ENCODE data around the gene RXRA. TPM values are rescaled to one million over a fixed set of nuclear protein-coding genes. Genes with fewer than 3 reads are reported as not detected.
A peak's percentile ranks its signal among the peaks of the same experiment; 100 is the strongest.

Gene RXRA
- total RNA-seq, 4 donors from 2014 or later: 53.3 to 87.8 (median 69.6) TPM

DNA sequence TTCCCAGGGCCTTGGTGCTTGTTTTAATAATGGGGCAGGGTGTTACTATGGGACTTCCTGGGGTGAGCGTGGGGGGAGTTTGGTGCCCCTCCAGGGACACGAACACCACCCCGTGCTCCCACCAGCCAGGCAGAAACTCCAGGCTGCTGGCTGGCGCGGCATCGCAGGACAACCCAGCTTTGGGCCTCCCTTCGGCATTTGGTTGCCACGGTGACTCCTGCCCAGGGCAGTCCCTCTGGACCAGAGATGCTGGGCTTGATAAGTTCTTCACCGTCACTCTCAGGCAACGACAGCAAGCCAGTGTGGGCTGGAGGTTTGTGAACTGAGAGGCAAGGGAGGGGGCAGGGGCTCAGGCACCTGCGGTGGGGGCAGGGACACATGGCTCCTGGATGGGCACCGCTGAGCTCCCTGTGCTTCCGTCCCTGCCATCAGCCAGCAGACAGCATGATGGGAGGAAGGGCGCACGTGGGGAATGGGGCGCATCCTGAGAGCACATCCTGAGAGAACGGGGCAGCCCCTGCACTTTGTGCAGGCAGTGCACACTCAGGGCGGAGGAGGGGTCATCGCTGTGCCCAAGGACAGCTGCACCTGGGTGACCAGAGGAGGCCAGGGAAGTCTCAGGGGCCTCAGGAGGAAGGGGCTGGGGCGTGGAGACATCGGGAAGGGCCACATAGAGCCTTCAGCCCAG lies 116.4 kb downstream of the RXRA start:
- TF ChIP-seq, protein P1, sequence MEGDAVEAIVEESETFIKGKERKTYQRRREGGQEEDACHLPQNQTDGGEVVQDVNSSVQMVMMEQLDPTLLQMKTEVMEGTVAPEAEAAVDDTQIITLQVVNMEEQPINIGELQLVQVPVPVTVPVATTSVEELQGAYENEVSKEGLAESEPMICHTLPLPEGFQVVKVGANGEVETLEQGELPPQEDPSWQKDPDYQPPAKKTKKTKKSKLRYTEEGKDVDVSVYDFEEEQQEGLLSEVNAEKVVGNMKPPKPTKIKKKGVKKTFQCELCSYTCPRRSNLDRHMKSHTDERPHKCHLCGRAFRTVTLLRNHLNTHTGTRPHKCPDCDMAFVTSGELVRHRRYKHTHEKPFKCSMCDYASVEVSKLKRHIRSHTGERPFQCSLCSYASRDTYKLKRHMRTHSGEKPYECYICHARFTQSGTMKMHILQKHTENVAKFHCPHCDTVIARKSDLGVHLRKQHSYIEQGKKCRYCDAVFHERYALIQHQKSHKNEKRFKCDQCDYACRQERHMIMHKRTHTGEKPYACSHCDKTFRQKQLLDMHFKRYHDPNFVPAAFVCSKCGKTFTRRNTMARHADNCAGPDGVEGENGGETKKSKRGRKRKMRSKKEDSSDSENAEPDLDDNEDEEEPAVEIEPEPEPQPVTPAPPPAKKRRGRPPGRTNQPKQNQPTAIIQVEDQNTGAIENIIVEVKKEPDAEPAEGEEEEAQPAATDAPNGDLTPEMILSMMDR (IDR thresholded peaks at IDR 0.05): no peak
- ATAC-seq (ENCODE audit: low FRiP score): no peak

DNA sequence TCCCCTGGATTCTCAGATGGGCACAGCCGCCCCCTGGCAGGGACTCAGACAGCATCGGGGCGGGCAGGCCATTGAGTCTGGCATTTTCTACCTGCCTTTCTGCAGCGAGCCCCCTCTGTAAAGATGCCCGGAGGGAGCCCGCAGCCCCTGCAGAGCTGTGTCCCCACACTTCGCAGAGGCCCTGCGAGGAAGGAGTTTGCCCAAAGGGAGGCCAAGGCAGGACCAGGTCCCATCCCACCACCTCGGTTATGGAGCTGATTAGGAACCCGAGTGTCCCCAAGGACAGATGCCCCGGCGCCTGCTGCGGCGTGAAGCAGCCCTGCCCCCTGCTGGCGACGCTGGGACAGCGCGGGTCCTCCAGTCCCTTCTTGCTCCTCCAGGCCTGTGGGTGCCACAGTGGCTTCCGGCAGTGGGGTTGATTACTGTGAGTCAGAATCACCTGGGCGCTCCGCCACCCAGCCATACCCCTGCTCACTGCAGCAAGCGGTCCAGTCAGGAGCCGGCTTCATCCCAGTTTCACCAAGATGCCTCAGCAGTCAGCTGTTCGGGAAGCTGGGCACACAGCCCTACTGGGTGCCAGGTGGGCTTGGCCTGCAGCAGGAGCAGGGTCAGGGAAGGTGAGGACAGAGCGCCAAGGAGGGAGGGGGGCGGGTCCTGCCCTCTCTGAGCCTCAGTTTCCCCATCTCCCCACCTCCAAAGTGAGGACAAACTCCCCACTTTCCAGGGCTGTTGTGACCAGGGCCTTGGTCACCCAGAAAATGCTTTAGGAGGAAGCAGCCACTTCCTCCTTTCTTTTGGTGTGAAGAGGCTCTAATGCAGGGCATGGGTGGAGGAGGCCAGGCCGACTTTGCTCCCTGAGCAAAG lies 117.2 kb downstream of the RXRA start:
- peak; percentile 75 for ATAC-seq (ENCODE audit: low FRiP score)
- peak; percentile 50 for DNase-seq (ENCODE audit: low spot score)
- TF ChIP-seq, protein P1 (IDR thresholded peaks at IDR 0.05): peak in 2 of 3 donors; percentile 81 to 91

More for the DNA sequence above, 116.4 kb downstream of the RXRA start:
- DNase-seq (ENCODE audit: low spot score): no peak

DNA sequence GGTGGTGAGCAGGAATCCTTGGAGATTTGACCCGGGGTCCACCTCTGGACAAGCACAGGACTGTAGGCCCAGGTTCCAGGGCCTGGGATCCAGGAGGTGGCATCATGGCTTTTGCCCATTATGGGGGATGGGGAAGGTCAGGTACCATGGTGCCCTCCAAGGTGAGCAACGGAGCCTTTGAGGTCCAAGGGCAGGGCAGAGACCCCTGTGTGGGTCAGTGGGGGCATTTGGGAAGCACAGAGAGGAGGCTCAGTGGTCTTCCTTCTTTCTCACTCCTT lies 117.7 kb downstream of the RXRA start:
- TF ChIP-seq, protein P1 (IDR thresholded peaks at IDR 0.05): no peak
- no peak for ATAC-seq (ENCODE audit: low FRiP score)
- DNase-seq (ENCODE audit: low spot score): no peak

DNA sequence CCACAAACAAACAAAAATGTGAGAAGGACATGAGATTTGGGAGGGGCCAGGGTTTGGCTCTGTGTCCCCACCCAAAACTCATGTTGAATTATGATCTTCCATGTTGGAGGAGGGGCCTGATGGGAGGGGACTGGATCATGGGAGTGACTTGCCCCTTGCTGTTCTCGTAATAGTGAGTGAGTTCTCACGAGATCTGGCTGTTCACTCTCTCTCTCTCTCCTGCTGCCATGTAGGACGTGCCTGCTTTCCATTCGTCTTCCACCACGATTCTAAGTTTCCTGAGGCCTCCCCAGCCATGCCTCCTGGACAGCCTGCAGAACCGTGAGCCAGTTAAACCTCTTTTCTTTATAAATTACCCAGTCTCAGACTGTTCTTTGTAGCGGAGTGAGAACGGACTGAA lies 118.7 kb downstream of the RXRA start:
- TF ChIP-seq, protein P1 (IDR thresholded peaks at IDR 0.05): no peak
- DNase-seq (ENCODE audit: low spot score): no peak
- no peak for ATAC-seq (ENCODE audit: low FRiP score)

DNA sequence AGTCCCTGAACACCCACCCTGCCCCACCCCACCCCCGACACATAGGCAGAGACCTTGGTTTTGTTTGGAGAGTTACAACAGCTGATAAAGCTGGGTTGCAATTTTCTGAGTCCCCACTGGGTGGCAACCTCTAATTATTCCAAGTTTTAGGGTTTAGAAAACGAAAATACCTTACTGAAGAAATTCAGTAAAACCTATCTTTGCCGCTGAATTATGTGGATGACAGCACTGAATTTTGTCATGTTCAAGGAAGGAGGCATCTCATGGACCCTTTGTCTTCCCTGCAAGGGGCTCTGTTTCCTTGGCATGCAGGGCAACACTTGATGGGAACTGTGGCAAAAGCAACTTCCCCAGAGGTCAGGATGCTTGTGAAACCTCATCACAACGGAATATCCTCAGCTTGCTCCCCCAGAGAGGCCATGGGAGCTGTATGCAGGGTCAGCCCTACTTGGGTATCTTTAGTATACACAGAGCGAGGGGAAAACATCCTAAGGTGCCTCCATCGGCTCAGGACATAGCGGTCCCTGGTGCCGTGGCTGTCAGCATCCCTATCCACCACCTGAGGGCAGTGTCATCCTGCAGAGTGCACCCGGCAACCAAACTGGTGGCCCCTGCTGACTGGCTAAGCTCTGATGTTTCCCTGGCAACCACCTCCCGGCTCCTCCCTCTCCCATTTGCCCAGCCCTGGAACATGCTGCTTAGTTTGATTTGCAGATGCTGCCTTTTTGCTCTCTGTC lies 123.1 kb downstream of the RXRA start:
- DNase-seq (ENCODE audit: low spot score) (peak; percentile 73), ATAC-seq (ENCODE audit: low FRiP score) (peak; percentile 86)
- TF ChIP-seq, protein P1 (IDR thresholded peaks at IDR 0.05): peak in 1 of 3 donors; percentile 79

DNA sequence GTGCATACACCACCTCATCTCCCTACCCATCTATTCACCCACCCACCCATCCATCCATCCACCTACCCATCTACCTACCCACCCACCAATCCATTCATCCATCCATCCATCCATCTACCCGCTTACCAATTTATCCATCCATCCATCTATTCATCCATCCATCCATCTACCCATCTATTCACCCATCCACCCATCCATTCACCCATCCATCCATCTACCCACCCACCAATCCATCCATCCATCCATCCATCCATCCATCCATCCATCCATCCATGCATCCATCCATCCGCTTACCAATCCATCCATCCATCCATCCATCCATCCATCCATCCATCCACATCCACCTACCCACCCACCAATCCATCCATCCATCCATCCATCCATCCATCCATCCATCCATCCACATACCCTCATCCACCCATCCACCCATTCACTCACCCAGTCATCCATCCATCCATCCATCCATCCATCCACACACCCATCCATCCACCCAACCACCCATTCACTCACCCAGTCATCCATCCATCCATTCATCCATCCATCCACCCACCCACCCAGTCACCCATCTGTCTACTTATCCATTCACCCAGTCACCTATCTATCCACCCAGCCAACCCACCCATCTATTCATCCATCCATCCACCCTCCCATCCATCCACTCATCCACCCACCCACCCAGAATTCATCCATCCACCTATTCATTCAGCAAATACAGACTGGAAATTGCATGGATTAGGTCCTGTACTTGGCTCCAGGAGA lies 125.6 kb downstream of the RXRA start:
- TF ChIP-seq, protein P1 (IDR thresholded peaks at IDR 0.05): no peak
- DNase-seq (ENCODE audit: low spot score) (no peak), ATAC-seq (ENCODE audit: low FRiP score) (no peak)
